HG02973 (cell line): ENCODE measurements around the gene KCNQ5.

ENCODE experiments used
- ATAC-seq: cut with Tn5 transposase; IDR thresholded peaks from one replicate; pipeline ENCODE4 v1.9.1; 2021; ENCODE audit warnings: moderate library complexity; ENCODE audit not compliant: unreplicated experiment

The KCNQ5 gene

GRCh38 chr6:73042892-73043291, 421.0 kb downstream of the KCNQ5 start:
- no peak for ATAC-seq

- no peak for ATAC-seq
Measured at GRCh38 chr6:73043446-73043845, 421.6 kb downstream of the KCNQ5 start.

- no peak for ATAC-seq
Measured at GRCh38 chr6:73045609-73046008, 423.7 kb downstream of the KCNQ5 start.

GRCh38 chr6:73047801-73048200, 425.9 kb downstream of the KCNQ5 start:
- no peak for ATAC-seq

GRCh38 chr6:73049971-73050594, 428.2 kb downstream of the KCNQ5 start:
- ATAC-seq, result no peak

GRCh38 chr6:73050706-73051105, 428.8 kb downstream of the KCNQ5 start:
- no peak for ATAC-seq

- ATAC-seq, result no peak
Measured at GRCh38 chr6:73051147-73051546, 429.3 kb downstream of the KCNQ5 start.

- no peak for ATAC-seq
Measured at GRCh38 chr6:73054958-73055357, 433.1 kb downstream of the KCNQ5 start.

GRCh38 chr6:73058736-73059135, 436.9 kb downstream of the KCNQ5 start:
- no peak for ATAC-seq

- ATAC-seq, result no peak
Measured at GRCh38 chr6:73062130-73062529, 440.3 kb downstream of the KCNQ5 start.

GRCh38 chr6:73062837-73063236, 441.0 kb downstream of the KCNQ5 start:
- ATAC-seq, result no peak

GRCh38 chr6:73064266-73064665, 442.4 kb downstream of the KCNQ5 start:
- ATAC-seq, result no peak

- ATAC-seq, result no peak
Measured at GRCh38 chr6:73073238-73073637, 451.4 kb downstream of the KCNQ5 start.

GRCh38 chr6:73074175-73074574, 452.3 kb downstream of the KCNQ5 start:
- ATAC-seq, result no peak

GRCh38 chr6:73076211-73076954, 454.5 kb downstream of the KCNQ5 start:
- no peak for ATAC-seq

- no peak for ATAC-seq
Measured at GRCh38 chr6:73078333-73078862, 456.5 kb downstream of the KCNQ5 start.

- no peak for ATAC-seq
Measured at GRCh38 chr6:73078908-73079610, 457.2 kb downstream of the KCNQ5 start.

GRCh38 chr6:73079611-73079955, 457.7 kb downstream of the KCNQ5 start:
- ATAC-seq, result no peak

GRCh38 chr6:73079978-73080377, 458.1 kb downstream of the KCNQ5 start:
- ATAC-seq, result peak; percentile 72

- no peak for ATAC-seq
Measured at GRCh38 chr6:73081955-73082354, 460.1 kb downstream of the KCNQ5 start.

- no peak for ATAC-seq
Measured at GRCh38 chr6:73083886-73084285, 462.0 kb downstream of the KCNQ5 start.

- ATAC-seq, result no peak
Measured at GRCh38 chr6:73085443-73085871, 463.6 kb downstream of the KCNQ5 start.
